Brain pericyte (primary cell): ENCODE data around the gene ADD3.

Source experiments
- DNase-seq: peaks from one replicate; pipeline ENCODE4 v3.0.0-alpha.2; 2012; ENCODE audit warnings: low read depth, low spot score

ADD3 gene

DNA sequence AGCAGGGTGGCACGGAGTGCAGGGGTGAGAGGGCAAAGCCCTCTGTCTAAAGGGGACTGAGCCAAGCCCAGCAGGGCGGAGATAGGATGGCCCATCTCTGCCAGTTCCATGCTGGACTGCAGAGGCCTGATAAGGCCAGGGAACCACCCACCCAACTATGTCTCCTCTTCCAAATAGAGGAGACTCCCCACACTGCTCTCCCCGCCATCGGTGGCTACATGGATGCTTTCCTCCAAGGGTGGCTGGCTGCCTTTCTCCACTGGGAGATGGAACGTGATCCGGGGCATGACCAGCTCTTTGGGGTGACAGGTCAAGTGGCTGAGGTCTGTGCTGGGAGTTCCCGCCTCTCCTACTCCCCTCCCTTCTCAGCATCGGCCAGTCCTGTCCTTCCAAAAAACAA lies 141.5 kb downstream of the ADD3 start:
- no peak for DNase-seq

DNA sequence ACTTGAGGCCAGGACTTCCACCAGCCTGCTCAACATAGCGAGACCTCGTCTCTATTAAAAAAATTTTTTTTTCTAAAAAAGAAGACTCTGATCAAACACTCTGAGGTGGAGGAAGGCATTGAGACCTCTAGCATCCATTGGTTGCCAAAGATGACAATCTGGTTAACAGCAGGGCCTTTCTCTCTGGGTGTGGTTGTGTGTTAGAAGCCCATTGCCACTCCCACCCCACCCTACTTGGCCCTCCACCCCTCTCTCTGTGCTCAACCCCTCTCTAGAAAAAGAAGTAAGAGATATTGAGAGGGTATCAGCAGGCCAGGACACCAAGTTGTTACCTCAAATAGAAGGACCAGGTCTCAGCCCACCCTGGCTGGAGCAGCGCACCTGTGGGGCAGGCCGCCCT lies 142.3 kb downstream of the ADD3 start:
- DNase-seq, result no peak

DNA sequence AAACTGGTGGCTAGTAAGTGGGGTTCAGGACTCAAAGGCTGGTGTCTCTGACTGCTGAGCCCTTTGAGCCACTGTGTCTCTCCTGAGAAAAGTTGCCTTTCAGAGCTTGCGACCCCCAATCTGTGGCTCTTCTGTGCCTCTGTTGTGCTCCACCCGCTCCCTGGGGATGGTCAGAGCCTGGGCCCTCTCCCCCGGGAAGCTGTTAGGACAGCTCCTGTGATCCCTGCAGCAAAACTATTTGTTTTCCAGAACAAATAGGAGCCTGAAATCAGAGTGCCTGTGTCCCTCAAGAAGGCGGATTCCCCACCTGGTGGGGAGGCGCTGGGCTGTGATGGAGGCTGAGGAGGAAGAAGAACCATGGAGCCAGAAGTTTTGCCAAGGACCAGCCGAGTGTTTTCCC lies 143.2 kb downstream of the ADD3 start:
- DNase-seq, result no peak

DNA sequence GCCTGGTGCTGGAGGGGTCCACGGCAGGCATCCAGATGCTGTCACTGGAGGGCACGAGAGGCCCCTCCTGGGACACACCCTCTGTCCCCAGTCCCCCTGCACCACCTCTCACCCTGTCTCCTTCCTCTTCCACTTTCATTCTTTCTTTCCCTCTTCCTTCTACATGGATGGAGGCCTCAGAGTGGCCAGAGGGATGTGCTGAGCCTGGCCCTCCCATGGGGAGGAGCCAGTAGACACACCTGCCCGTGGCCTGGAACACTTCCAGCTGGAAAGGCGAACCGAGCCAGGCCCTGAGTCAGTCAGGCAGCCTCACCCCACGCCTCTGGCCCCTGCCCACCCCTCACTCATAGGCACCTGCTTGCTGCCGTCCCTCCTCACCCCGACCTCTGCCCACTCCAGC lies 143.7 kb downstream of the ADD3 start:
- no peak for DNase-seq

DNA sequence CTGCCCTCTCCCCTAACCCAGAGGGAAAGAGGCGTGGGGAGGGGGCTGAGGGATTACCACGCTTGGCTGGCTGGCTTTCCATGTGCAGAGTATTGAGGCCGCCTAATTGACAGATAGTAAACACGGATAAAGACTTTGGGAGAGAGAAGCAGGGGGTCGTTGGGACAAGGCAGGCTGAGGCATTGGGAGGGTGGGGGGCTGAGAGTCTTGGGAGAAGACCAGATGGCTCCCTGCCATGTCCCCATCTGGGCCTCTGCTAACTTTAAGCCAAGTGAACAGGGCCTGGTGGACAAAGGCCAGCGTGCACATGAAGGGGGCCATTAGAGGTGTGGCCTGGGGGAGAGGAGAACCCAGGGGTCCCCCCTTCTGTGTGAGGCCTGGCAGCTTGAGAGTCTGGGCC lies 144.2 kb downstream of the ADD3 start:
- DNase-seq, result no peak

DNA sequence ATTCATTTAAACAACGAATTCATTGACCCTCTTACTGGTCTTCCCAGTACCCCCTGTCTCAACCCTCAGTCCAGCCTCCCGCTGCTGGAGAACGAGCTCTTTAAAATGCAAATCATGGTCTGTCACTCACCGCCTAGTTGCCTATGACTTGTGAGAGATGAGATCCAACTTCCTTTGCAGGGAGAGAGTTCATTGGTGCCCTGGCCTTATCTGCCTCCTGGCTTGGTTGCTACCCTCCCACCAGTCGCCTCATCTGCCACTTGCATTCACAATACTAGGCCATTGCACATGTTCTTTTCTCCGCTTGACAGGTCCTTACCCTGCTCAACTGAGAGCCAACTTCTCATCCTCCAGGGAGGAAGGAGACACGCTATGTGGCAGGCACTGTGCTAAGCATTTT lies 145.6 kb downstream of the ADD3 start:
- no peak for DNase-seq

DNA sequence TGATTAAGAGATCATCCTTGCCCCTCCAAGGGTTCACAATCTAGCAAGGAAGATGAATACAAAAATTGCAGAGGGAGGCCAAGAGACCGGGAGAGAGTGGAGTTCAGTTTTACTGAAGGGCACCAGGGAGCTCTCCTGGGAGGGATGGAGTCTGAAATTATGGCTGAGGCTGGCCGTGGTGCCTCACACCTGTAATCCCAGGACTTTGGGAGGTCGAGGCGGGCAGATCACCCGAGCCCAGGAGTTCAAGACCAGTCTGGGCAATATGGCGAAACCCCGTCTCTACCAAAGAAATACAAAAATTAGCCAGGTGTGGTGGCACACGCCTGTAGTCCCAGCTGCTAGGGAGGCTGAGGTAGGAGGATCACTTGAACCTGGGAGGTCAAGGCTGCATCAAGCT lies 148.3 kb downstream of the ADD3 start:
- no peak for DNase-seq

DNA sequence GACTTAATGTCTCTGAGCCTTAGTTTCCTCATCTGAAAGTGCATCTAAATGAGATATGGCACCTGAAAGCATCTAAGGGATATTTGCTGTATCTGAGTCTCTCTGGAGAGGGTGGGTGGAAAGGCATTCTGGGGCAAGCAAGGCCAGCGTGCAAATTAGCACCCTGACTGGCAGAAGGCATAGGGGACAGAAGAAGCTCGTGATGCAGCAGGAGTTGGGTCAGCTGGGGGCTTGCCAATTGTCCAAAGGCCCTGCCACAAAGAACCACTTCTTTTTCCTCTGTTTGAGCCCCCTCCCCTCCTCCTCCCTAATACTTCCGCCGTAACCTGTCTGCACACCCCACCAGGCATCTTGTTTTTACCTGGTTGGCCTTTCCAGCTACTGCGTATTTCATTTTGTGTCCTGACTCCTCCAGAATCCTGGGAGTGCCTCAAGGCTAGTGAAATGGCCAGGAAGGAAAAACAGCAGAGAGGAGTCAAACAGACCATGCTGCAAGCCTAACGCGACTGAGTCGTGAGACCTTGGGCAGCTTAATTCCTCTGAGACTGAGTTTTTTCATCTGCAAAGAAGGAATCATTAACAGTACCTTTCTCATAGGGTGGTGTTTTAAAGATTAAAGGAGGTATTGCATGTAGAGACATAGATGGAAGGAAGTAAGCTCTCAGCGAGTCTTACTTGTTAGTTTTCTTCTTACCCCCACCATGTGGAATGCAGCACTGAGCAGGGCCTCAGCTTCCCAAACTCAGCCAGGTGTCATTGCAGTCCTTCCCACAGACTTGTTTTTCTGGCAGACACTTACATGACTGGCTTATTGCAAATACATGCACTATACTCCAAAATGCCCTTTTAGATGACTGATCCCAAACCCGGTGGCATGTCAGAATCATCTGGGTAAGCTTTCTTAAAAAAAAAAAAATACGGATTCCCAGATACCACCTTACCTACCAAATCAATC lies 150.5 kb downstream of the ADD3 start:
- no peak for DNase-seq

DNA sequence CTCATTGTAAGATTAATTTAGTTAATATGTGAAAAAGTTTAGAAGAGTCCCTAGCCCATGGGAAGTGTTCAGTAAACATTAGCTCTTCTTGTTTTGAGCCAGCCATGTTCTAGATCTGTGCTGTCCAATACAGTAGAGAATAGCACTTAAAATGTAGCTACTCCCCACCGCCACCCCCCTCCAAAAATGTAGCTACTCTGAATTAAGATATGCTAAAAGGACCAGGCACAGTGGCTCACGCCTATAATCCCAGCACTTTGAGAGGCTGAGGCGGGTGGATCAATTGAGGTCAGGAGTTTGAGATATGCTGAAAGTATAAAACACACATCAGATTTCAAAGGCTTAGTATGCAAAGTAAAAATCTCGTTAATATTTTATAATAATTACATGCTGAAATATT lies 152.3 kb downstream of the ADD3 start:
- DNase-seq, result no peak

DNA sequence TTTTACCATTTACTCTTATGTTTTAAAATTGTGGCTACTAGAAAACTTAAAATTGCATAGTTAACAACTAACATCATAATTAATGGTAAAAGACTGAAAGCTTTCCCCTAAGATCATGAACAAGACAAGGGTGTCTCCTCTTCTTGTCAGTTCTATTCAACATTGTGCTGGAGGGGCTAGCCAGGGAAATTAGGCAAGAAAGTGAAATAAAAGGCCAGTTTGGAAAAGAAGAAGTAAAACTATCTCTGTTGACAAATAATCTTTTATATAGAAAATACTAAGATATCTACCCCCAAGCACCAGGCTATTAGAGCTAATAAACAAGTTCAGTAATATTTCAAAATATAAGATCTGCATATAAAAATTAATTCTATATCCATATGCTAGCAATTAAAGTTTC lies 152.7 kb downstream of the ADD3 start:
- DNase-seq, result no peak

DNA sequence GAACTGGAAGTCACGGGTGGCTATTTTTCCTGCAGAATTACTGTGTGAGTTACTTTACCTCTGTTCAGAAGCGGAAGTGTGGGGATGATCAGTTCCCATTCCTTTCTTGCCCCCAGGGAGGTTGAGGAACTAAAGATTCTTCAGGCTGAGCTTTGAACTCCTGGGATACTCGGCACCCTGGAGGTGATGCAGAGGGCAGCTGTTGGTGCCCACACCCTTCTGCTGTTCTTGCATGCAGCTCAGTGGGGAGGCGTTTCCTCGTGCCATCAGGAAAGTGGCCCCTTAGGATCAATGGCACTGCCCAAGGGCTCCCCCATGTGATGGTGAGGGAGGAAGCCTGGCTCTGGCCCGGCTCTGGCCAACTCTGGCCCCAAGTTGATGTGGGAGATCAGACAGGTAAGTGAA lies 155.0 kb downstream of the ADD3 start:
- no peak for DNase-seq

DNA sequence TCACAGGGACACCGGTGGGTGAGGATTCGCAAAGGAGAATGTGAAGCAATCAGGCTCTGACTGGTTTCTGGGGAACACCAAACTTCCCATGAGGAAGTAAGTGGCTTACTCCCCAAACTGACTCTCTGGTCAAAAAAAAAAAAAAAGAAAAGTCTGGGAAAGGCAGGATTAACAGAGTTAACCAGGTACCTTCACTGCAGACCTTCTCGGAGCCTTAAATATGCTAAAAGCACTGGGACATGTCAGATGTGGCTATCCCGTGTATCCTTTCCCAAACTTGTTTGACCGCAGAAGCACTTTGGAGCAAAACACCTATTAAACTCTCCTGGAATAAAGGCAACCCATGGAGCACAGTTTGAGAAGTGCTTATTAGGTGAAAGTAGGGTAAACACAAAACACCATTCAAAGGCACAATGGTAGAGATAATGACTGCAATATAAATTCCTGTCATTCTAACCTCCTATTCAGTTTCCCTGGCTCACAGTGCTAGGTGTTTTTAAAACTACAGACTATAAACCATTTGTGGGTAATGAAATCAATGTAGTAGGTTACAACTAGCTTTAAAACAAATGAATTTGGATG lies 155.5 kb downstream of the ADD3 start:
- no peak for DNase-seq

DNA sequence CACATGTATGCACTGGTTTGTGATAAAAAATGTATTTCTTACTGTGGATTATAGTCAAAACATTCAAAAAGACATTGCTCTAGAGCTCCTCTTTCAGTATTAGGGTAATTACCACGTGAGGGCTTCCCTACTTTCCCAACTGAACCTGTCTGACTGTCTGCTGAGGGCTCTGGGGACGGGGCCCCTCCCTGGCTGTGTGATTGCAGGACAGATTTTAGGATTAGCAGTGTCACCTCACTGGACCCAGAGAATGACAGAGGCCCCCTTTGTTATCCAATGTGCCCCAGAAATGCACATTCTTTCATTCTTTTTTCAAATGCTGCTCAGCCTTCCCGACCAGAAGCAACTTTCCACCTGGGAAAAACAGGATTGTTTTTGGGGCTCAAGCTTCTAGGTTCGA lies 156.1 kb downstream of the ADD3 start:
- DNase-seq, result no peak

DNA sequence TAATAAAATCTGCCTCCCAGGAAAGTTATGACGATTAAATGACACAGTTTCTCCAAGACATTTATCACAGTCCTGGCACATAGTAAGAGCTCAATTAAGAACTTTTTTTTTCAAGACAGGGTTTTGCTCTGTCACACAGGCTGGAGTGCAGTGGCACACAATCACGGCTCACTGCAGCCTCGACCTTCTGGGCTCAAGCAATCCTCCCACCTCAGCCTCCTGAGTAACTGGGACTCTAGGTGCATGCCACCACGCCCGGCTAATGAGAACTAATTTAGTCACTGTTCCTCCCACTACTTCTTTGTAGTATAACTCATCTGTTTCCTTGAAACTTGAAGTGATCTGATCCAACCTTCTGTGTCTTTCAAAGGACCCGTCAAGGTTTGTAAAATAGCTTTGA lies 157.5 kb downstream of the ADD3 start:
- no peak for DNase-seq

DNA sequence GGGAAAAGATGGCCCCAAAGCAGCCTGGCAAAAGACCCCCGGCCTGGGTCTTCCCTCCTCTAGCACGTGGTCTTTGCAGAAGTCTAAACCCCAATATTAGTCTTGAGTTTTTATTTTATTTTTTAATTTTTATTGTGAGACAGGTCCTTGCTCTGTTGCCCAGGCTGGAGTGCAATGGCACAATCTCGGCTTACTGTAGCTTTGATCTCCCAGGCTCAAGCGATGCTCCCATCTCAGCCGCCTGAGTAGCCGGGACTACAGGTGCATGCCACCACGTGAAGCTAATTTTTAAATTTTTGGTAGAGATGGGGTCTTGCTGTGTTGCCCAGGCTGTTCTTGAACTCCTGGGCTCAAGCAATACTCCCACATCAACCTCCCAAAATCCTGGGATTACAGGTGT lies 159.4 kb downstream of the ADD3 start:
- no peak for DNase-seq

DNA sequence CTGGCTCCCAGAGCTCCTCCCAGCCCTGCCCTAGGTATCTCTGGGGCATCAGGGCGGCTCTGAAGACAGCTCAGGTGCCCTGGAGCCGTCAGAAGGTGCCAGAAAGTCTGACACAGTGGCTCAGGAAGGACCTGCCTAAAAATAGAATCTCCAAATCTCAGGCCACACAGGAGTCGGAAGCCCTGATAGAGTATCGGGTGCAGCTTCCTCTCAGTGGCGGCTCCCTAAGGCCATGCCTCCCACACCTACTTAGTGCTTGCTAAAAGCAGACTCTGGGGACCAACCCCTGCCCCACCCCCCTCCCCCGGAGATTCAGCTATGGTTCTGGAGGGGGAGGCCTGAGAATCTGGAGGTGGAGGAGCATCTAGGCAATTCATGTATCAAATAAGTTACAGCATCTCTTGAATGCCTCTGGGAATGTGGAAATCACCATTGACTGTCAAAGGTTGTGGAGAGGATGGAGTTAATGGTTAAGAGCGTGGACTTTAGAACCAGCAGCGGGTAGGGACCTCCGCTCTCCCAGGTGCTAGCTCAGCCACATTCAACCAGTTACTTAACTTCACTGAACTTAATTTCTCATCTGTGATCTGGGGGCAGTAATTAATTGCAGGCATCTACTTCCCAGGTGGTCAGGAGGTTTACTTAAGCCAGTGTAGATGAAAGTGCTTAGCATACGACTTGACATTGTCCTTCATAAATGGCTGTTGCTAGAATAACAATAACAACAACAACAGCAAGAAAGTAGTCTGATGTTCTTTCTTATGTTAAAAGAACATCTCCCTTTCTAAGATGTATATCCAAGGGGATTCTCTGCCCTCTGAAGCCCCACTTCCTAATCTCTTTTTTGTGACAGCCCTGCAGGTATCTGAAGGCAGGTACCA lies 161.1 kb downstream of the ADD3 start:
- DNase-seq, result no peak

DNA sequence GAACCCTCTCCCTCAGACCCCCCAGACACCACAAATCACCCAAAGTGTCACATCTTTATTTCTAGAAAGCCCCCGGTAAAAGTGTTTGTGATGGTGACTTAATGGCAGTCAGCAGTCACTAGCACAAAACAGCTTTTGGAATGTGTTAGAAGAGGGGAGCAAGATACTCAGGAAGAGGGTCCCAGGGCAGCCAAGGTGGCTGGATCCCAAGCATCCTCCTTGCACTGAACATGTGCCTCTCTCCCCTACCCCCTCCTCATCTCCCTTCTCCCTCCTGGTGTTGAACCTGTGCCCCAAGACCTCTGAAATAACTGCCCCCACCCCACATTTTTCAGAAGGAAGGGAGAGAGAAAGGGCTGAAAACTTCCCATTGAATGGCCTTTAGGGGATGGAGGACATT lies 161.8 kb downstream of the ADD3 start:
- no peak for DNase-seq

DNA sequence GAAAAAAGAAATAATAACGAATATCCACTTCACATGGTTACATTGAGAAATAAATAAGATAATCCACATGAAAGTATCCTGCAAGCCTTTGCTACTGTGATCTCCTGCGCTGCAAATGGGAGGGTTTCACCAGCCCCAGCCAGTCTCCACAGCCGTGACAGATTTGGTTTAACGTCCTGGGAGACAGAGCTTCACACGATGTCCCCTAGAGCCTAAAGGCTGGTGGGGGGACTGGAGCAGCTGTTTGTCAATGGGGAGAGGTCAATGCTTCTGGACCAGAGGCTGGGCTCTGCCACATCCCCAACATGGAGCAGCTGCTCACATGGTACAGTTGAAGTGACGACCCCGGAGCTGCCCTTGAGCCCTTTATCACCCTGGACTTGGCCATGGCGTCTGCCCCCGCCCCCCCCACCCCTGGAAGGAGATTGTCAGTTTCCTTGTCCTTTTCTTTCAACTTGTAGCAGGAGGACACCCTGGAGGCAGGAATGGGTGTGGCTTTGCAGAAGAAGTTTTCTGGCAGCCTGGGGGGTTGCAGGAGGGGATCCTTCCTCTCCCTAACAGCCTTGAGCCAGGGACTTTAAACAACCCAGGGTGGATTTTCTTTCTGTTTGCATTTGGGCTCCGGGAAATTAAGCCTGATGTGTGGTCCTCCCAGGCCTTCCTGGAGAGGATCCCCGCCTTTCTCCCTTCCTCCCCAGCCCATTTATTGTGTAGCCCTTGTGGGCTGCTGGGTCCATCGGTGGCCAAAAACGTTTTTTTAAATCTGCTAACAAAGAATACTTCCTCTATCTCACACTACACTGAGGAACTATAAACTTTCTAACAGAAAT lies 162.6 kb downstream of the ADD3 start:
- no peak for DNase-seq

DNA sequence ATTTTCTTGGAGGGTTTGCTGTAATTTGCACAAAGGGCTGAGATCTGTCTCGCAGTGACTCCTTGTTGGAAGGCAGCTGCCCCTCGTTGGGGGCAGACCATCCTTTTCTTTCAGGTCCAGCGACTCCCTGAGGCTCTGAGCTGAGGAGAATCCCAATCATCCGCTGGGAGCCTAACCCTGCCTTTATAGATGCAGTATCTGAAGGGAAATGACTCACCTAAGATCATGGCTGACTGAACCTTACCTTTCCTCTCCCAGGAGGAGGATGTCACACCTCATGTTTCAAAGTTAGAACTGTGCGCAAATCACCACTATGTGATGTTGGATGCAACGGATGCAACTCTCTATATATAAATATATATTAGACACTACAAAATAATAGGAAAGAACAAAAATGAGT lies 163.2 kb downstream of the ADD3 start:
- DNase-seq, result no peak

DNA sequence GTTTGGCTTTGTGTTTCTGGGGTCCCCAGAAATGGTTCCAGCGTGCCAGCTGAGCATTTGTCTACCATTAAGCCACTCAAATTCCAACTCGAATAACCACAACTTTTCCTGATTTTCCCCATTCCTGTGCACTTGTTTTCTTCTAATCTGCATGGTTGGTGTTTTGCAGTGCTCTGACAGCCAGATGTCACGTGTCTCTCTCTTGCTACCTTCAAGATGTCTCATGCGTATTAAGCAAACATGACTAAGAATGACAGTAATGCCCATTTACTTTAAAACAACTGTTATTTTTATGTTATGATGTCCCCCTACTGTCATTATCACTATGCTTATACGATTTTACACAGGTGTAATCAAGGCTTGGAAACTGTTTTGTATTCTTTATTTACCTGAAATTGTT lies 164.4 kb downstream of the ADD3 start:
- DNase-seq, result no peak

DNA sequence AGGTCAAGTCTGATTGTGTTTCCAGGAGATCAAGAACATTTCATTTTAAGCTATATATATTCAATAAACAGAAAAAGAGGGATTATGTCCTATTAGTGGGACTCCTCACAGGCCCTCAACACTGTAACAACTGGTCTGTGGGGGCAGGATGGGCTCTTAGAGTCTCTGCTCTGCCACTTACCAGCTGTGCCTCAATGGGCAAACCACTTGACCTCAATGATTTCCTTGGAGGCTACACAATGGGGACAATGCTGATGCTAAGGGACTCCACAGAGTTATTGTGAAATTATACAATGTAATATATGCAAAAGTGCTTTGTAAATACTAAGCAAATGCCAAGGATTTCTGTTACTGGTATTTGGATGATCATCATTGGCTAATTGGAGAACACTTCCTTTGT lies 166.4 kb downstream of the ADD3 start:
- DNase-seq, result no peak

DNA sequence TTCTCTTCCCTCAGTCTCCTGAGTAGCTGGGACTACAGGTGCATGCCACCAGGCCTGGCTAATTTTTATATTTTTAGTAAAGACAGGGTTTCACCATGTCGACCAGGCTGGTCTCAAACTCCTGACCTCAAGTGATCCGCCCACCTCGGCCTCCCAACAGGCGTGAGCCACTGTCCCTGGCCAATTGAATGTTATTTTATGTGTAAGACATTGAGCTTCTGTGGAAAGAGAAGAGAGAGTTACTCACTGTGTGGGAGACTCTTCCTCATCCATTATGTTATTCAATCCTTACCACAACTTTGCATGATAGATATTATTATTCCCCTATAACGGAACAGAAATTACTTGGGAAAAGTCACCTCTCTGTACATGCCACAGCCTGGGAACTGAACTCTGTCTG lies 167.0 kb downstream of the ADD3 start:
- no peak for DNase-seq
